Memory B cell (primary cell): ENCODE results near the gene CNST.
"Not testable (repeated sequence)": the region's sequence is repeated elsewhere in the genome, so short reads cannot be mapped to it uniquely, and the experiment has no call there.

Experiments used
- ATAC-seq: fragments of 150-1000 bp; cut with Tn5 transposase; 2 replicates; pipeline ENCODE4 v1.10.0; 2021; ENCODE audit warnings: low read depth, mild to moderate bottlenecking, moderate library complexity
- DNase-seq, 2 donors: peaks; one replicate each; pipeline ENCODE4 v3.0.0; 2022; ENCODE audit warnings: low spot score in 2 of 2
- H3K27ac Mint-ChIP-seq: one replicate; pipeline ENCODE4 v1.8.0; 2022; ENCODE audit warnings: mild to moderate bottlenecking, moderate library complexity, mixed read lengths
- H3K27me3 Mint-ChIP-seq: one replicate; pipeline ENCODE4 v1.8.0; 2022; ENCODE audit warnings: mixed read lengths
- H3K36me3 Mint-ChIP-seq: one replicate; pipeline ENCODE4 v1.8.0; 2022; ENCODE audit warnings: mild to moderate bottlenecking, mixed read lengths
- H3K4me1 Mint-ChIP-seq: one replicate; pipeline ENCODE4 v1.8.0; 2022; ENCODE audit warnings: mixed read lengths
- H3K4me3 Mint-ChIP-seq: one replicate; pipeline ENCODE4 v1.8.0; 2022; ENCODE audit warnings: mild to moderate bottlenecking, moderate library complexity, mixed read lengths
- H3K9me3 Mint-ChIP-seq: one replicate; pipeline ENCODE4 v1.8.0; 2022; ENCODE audit warnings: mixed read lengths

The CNST gene

GRCh38 chr1:246632281-246633168, 66.3 kb downstream of the CNST start:
- peaks cover 8% of the 10 kb centered on the region for H3K4me1 Mint-ChIP-seq
- H3K27ac Mint-ChIP-seq, result no peak overlapping the region
- H3K27me3 Mint-ChIP-seq, result no peaks in the 10 kb centered on the region
- peaks cover 25% of the 10 kb centered on the region for H3K36me3 Mint-ChIP-seq
- H3K9me3 Mint-ChIP-seq, result no peaks in the 10 kb centered on the region
- no peak for DNase-seq
- no peak for ATAC-seq
- H3K4me3 Mint-ChIP-seq, result no peak overlapping the region

- not testable (repeated sequence) for H3K4me1 Mint-ChIP-seq, DNase-seq, H3K9me3 Mint-ChIP-seq, ATAC-seq, H3K4me3 Mint-ChIP-seq, H3K27ac Mint-ChIP-seq, H3K27me3 Mint-ChIP-seq
- H3K36me3 Mint-ChIP-seq, result peaks cover 22% of the 10 kb centered on the region
Observed at GRCh38 chr1:246634659-246635058, 68.4 kb downstream of the CNST start.

- no peak overlapping the region for H3K27ac Mint-ChIP-seq
- H3K4me1 Mint-ChIP-seq, result peaks cover 4% of the 10 kb centered on the region
- no peak overlapping the region for H3K4me3 Mint-ChIP-seq
- peaks cover 19% of the 10 kb centered on the region for H3K36me3 Mint-ChIP-seq
- H3K9me3 Mint-ChIP-seq, result peaks cover 2% of the 10 kb centered on the region
- no peak for ATAC-seq
- DNase-seq, result no peak
- no peaks in the 10 kb centered on the region for H3K27me3 Mint-ChIP-seq
Observed at GRCh38 chr1:246638941-246639655, 72.8 kb downstream of the CNST start.

- peaks cover 21% of the 10 kb centered on the region for H3K36me3 Mint-ChIP-seq
- DNase-seq (no peak), ATAC-seq (no peak)
- H3K27ac Mint-ChIP-seq, result no peak overlapping the region
- no peaks in the 10 kb centered on the region for H3K27me3 Mint-ChIP-seq
- H3K4me3 Mint-ChIP-seq, result no peak overlapping the region
- peaks cover 2% of the 10 kb centered on the region for H3K9me3 Mint-ChIP-seq
- peaks cover 6% of the 10 kb centered on the region for H3K4me1 Mint-ChIP-seq
Observed at GRCh38 chr1:246639732-246640131, 73.5 kb downstream of the CNST start.

- peaks cover 20% of the 10 kb centered on the region for H3K36me3 Mint-ChIP-seq
Observed at GRCh38 chr1:246640747-246641146, 74.5 kb downstream of the CNST start.

GRCh38 chr1:246641394-246641793, 75.1 kb downstream of the CNST start:
- H3K36me3 Mint-ChIP-seq, result peaks cover 18% of the 10 kb centered on the region
- H3K27ac Mint-ChIP-seq, result no peak overlapping the region
- DNase-seq (no peak), ATAC-seq (no peak)
- peaks cover 2% of the 10 kb centered on the region for H3K9me3 Mint-ChIP-seq
- peaks cover 9% of the 10 kb centered on the region for H3K4me1 Mint-ChIP-seq
- H3K27me3 Mint-ChIP-seq, result no peaks in the 10 kb centered on the region
- no peak overlapping the region for H3K4me3 Mint-ChIP-seq

More at GRCh38 chr1:246640747-246641146, 74.5 kb downstream of the CNST start:
- Mint-ChIP-seq H3K4me1 (peaks cover 9% of the 10 kb centered on the region), H3K9me3 (peaks cover 2% of the 10 kb centered on the region), H3K27me3 (no peaks in the 10 kb centered on the region), H3K27ac (no peak overlapping the region), H3K4me3 (no peak overlapping the region)
- ATAC-seq, result no peak
- no peak for DNase-seq

- Mint-ChIP-seq H3K9me3 (peaks cover 2% of the 10 kb centered on the region), H3K27ac (no peak overlapping the region), H3K4me3 (no peak overlapping the region), H3K27me3 (no peaks in the 10 kb centered on the region), H3K4me1 (peaks cover 11% of the 10 kb centered on the region), H3K36me3 (peaks cover 22% of the 10 kb centered on the region)
- DNase-seq (no peak), ATAC-seq (no peak)
Observed at GRCh38 chr1:246642719-246643118, 76.5 kb downstream of the CNST start.

- peaks cover 2% of the 10 kb centered on the region for H3K9me3 Mint-ChIP-seq
- H3K4me3 Mint-ChIP-seq, result no peak overlapping the region
- no peak for ATAC-seq
- no peaks in the 10 kb centered on the region for H3K27me3 Mint-ChIP-seq
- no peak for DNase-seq
- H3K27ac Mint-ChIP-seq, result no peak overlapping the region
- peaks cover 37% of the 10 kb centered on the region for H3K36me3 Mint-ChIP-seq
- peaks cover 19% of the 10 kb centered on the region for H3K4me1 Mint-ChIP-seq
Observed at GRCh38 chr1:246647113-246647512, 80.9 kb downstream of the CNST start.

- Mint-ChIP-seq H3K9me3 (peaks cover 2% of the 10 kb centered on the region), H3K36me3 (peaks cover 38% of the 10 kb centered on the region), H3K4me1 (peaks cover 19% of the 10 kb centered on the region), H3K27me3 (no peaks in the 10 kb centered on the region), H3K27ac (no peak overlapping the region), H3K4me3 (no peak overlapping the region)
- no peak for DNase-seq
- ATAC-seq, result no peak
Observed at GRCh38 chr1:246647513-246647912, 81.3 kb downstream of the CNST start.

- H3K36me3 Mint-ChIP-seq, result peaks cover 37% of the 10 kb centered on the region
Observed at GRCh38 chr1:246651012-246651695, 84.9 kb downstream of the CNST start.

GRCh38 chr1:246658567-246658966, 92.3 kb downstream of the CNST start:
- Mint-ChIP-seq H3K4me1 (peaks cover 10% of the 10 kb centered on the region), H3K27ac (no peak overlapping the region), H3K27me3 (no peaks in the 10 kb centered on the region), H3K36me3 (peaks cover 29% of the 10 kb centered on the region), H3K9me3 (no peaks in the 10 kb centered on the region), H3K4me3 (no peak overlapping the region)
- no peak for ATAC-seq
- no peak for DNase-seq

More at GRCh38 chr1:246651012-246651695, 84.9 kb downstream of the CNST start:
- Mint-ChIP-seq H3K27me3 (no peaks in the 10 kb centered on the region), H3K9me3 (no peaks in the 10 kb centered on the region), H3K4me3 (peak overlapping the region; percentile 38), H3K27ac (peak overlapping the region; percentile 28), H3K4me1 (peaks cover 16% of the 10 kb centered on the region)
- no peak for DNase-seq
- no peak for ATAC-seq

- DNase-seq (no peak), ATAC-seq (peak; percentile 47)
- Mint-ChIP-seq H3K27ac (no peak overlapping the region), H3K4me1 (peaks cover 10% of the 10 kb centered on the region), H3K9me3 (no peaks in the 10 kb centered on the region), H3K4me3 (no peak overlapping the region), H3K27me3 (no peaks in the 10 kb centered on the region), H3K36me3 (peaks cover 22% of the 10 kb centered on the region)
Observed at GRCh38 chr1:246659594-246660140, 93.4 kb downstream of the CNST start.

GRCh38 chr1:246661451-246661850, 95.2 kb downstream of the CNST start:
- Mint-ChIP-seq H3K4me3 (no peak overlapping the region), H3K4me1 (peaks cover 8% of the 10 kb centered on the region), H3K27me3 (no peaks in the 10 kb centered on the region), H3K9me3 (no peaks in the 10 kb centered on the region), H3K27ac (no peak overlapping the region), H3K36me3 (peaks cover 25% of the 10 kb centered on the region)
- DNase-seq (no peak), ATAC-seq (no peak)

- no peaks in the 10 kb centered on the region for H3K9me3 Mint-ChIP-seq
- ATAC-seq (no peak), DNase-seq (no peak)
- no peaks in the 10 kb centered on the region for H3K27me3 Mint-ChIP-seq
- no peak overlapping the region for H3K27ac Mint-ChIP-seq
- H3K4me1 Mint-ChIP-seq, result no peaks in the 10 kb centered on the region
- no peak overlapping the region for H3K4me3 Mint-ChIP-seq
- peaks cover 32% of the 10 kb centered on the region for H3K36me3 Mint-ChIP-seq
Observed at GRCh38 chr1:246667773-246668172, 101.5 kb downstream of the CNST start.
